Heart right ventricle (tissue), 16 donors: Measurements from ENCODE around the gene RBMS2. TPM values are rescaled to one million over a fixed set of nuclear protein-coding genes. Genes with fewer than 3 reads are reported as not detected.
A peak's percentile ranks its signal among the peaks of the same experiment; 100 is the strongest.

Source experiments
- ATAC-seq, 8 donors: fragments of 200-7000 bp; cut with Tn5 transposase; one replicate each; pipeline ENCODE4 v1.9.1; 2020; ENCODE audit warnings: mild to moderate bottlenecking in 8 of 8, moderate library complexity in 8 of 8, moderate number of reproducible peaks in 1 of 8
- DNase-seq, 2 donors: peaks; one replicate each; pipeline ENCODE4 v3.0.0-alpha.2; 2020
- H3K27ac ChIP-seq, 10 donors: fragments of 200-600 bp; sonication (generic) in 2 of 10; one replicate each; pipeline versions ENCODE4 v1.5.0 to v1.8.0; 2020 to 2022; ENCODE audit warnings: mild to moderate bottlenecking in 3 of 10
- H3K27me3 ChIP-seq, 7 donors: fragments of 200-600 bp; one replicate each; pipeline ENCODE4 v1.8.0; 2021 to 2022; ENCODE audit warnings: mild to moderate bottlenecking in 2 of 7
- H3K36me3 ChIP-seq, 9 donors: fragments of 200-600 bp; sonication (generic) in 1 of 9; one replicate each; pipeline versions ENCODE4 v1.5.0 to v1.8.0; 2020 to 2022; ENCODE audit warnings: mild to moderate bottlenecking in 2 of 9
- H3K4me1 ChIP-seq, 9 donors: fragments of 200-600 bp; sonication (generic) in 1 of 9; one replicate each; pipeline versions ENCODE4 v1.5.0 to v1.8.0; 2020 to 2022; ENCODE audit warnings: mild to moderate bottlenecking in 4 of 9
- H3K4me3 ChIP-seq, 10 donors: fragments of 200-600 bp; sonication (generic) in 2 of 10; one replicate each; pipeline versions ENCODE4 v1.5.0 to v1.8.0; 2020 to 2022; ENCODE audit warnings: mild to moderate bottlenecking in 7 of 10, moderate library complexity in 2 of 10
- H3K9me3 ChIP-seq, 11 donors: fragments of 200-600 bp in 10 of 11; sonication (generic) in 2 of 11; one replicate each; pipeline versions ENCODE4 v1.5.0 to v1.8.0; 2013 to 2022; ENCODE audit warnings: mild to moderate bottlenecking in 2 of 11, control low read depth in 1 of 11, moderate library complexity in 1 of 11
- CTCF ChIP-seq, 9 donors: fragments of 200-600 bp; sonication (generic) in 2 of 9; IDR thresholded peaks; one replicate each; pipeline versions ENCODE4 v1.5.0 to v1.8.0; 2021 to 2022; ENCODE audit warnings: antibody characterized with exemption in 9 of 9, mild to moderate bottlenecking in 5 of 9, moderate library complexity in 1 of 9
- WGBS, 2 donors: extraction: QIAGEN DNeasy Blood & Tissue Kit; methylation state at CpG; one replicate each; pipeline ENCODE4 v1.1.7; 2013; ENCODE audit warnings: inconsistent platforms in 1 of 2; 5-methylcytosine and 5-hydroxymethylcytosine counted together
- intact Hi-C, 10 donors: fragments of 100-400 bp; cut with DNase I; formaldehyde crosslinking; loops; one replicate each; pipeline versions ENCODE4 v1.11.1 to v1.14.2; 2022
- polyA plus RNA-seq, 2 donors: library from polyadenylated mRNA; stranded (reverse); fragments of 200-250 nt; gene quantifications; one replicate each; pipeline ENCODE4 v1.2.3, GENCODE V29; 2013
- total RNA-seq, 10 donors: library from RNA; stranded (reverse); fragmentation: NEBNext Ultra II Directional in 3 of 10; extraction: Animal tissue kit (Norgen Biotek cat#: 25700) in 3 of 10; gene quantifications; one replicate each; pipeline versions ENCODE4 v1.2.1 to v1.2.4, GENCODE V29; 2021 to 2023
- donor health status: Arrhythmogenic right ventricular cardiomyopathy.
- donor health status: ischemic (EF 13 %, LVEDD 7.1; RV severe dilation, severe dysfunction).
- donor health status: healthy with polysubstance abuse.
- donor health status: DM: no; HTN: yes; CAD: no.
- donor health status: DM: no; HTN: no; CAD: no.
- donor health status: ischemic (EF 25% LVEDD 6.9; RV normal size, moderate dysfunction).
- donor health status: ischemic (EF 25% LVEDD 5.7; RV mildly dilated, moderate dysfunction).
- donor health status: healthy.
- donor health status: DM: yes; HTN: yes; CAD: no.
- donor health status: Ischemic cardiomyopathy.
- donor health status: ischemic (EF 35%, LVEDD 5.7; RV mildly dilated, moderate dysfunction).
- donor health status: nonischemic (EF 11% LVEDD 7.7; RV severe dilation, severe dysfunction).
- donor health status: DM: yes; HTN: yes; CAD: no.
- donor health status: PGD.
- donor health status: ischemic (EF 29% LVEDD 5.4; RV normal size, mild dysfunction).
- donor health status: nonischemic (EF 23%, LVEDD 6.1; RV moderate dilation, normal function).

The RBMS2 gene
- total and polyA plus RNA-seq, 12 donors: 6.4 to 39.6 (median 31.2) TPM

- H3K27ac ChIP-seq: no peak overlapping the region
- H3K4me1 ChIP-seq: peaks cover 0 to 23% (median 6%) of the 10 kb centered on the region in 9 donors
- WGBS, 2 donors: 97% methylated on average over 3 of the region's 3 CpGs
- peaks cover 0 to 31% (median 3%) of the 10 kb centered on the region in 9 donors for H3K36me3 ChIP-seq
- no peak for ATAC-seq
- no peaks in the 10 kb centered on the region for H3K9me3 ChIP-seq
- intact Hi-C loops: no loop called here
- no peak for DNase-seq
- TF ChIP-seq CTCF (IDR thresholded peaks at IDR 0.05): no peak
- no peaks in the 10 kb centered on the region for H3K27me3 ChIP-seq
- no peak overlapping the region for H3K4me3 ChIP-seq
Measured at GRCh38 chr12:56545023-56545604, 23.5 kb downstream of the RBMS2 start.

GRCh38 chr12:56546680-56547079, 25.1 kb downstream of the RBMS2 start:
- intact Hi-C loops: no loop called here

GRCh38 chr12:56551070-56551469, 29.4 kb downstream of the RBMS2 start:
- Histone ChIP-seq H3K9me3 (no peaks in the 10 kb centered on the region), H3K4me1 (peaks cover 0 to 29% (median 9%) of the 10 kb centered on the region in 9 donors), H3K4me3 (no peak overlapping the region), H3K36me3 (peaks cover 0 to 28% (median 0%) of the 10 kb centered on the region in 9 donors), H3K27ac (no peak overlapping the region), H3K27me3 (no peaks in the 10 kb centered on the region)
- no peak for DNase-seq
- ATAC-seq: no peak
- WGBS, 2 donors: 97 to 98% methylated on average over 5 of the region's 5 CpGs
- TF ChIP-seq CTCF (IDR thresholded peaks at IDR 0.05): no peak
- intact Hi-C loops: no loop called here

More at GRCh38 chr12:56546680-56547079, 25.1 kb downstream of the RBMS2 start:
- Histone ChIP-seq H3K4me1 (peaks cover 0 to 18% (median 2%) of the 10 kb centered on the region in 9 donors), H3K27me3 (no peaks in the 10 kb centered on the region), H3K27ac (no peak overlapping the region), H3K36me3 (peaks cover 0 to 22% (median 0%) of the 10 kb centered on the region in 9 donors), H3K4me3 (no peak overlapping the region), H3K9me3 (no peaks in the 10 kb centered on the region)
- TF ChIP-seq CTCF (IDR thresholded peaks at IDR 0.05): no peak
- 83 to 92% methylated on average over 5 of the region's 5 CpGs for WGBS, 2 donors
- DNase-seq (no peak), ATAC-seq (no peak)

- WGBS, 2 donors: 28 to 36% methylated on average over 6 of the region's 6 CpGs
- intact Hi-C loops: loop anchor here in 3 of 10 donors (1.0 to 2.0 kb wide), 2 partner anchors 38 to 45 kb away; partner anchors contain the start of gene RBMS2 (in 3 of the 3)
- TF ChIP-seq CTCF (IDR thresholded peaks at IDR 0.05): peak in 4 of 9 donors; percentile 23 to 46 (median 32)
- DNase-seq: peak; percentile 67 to 93
- Histone ChIP-seq H3K27me3 (no peaks in the 10 kb centered on the region), H3K9me3 (no peaks in the 10 kb centered on the region), H3K4me1 (peaks cover 7 to 59% (median 50%) of the 10 kb centered on the region in 9 donors), H3K27ac (peak overlapping the region; percentile 63 to 90 (median 84)), H3K36me3 (peaks cover 0 to 69% (median 14%) of the 10 kb centered on the region in 9 donors), H3K4me3 (peak overlapping the region in 3 of 10 donors; percentile 1 to 20 (median 14))
- ATAC-seq: peak; percentile 94 to 96 (median 95)
Measured at GRCh38 chr12:56565510-56566101, 44.0 kb downstream of the RBMS2 start.
